ENCODE measurements around the gene SPATA2.
A peak's percentile ranks its signal among the peaks of the same experiment; 100 is the strongest.

SPATA2 gene

DNA sequence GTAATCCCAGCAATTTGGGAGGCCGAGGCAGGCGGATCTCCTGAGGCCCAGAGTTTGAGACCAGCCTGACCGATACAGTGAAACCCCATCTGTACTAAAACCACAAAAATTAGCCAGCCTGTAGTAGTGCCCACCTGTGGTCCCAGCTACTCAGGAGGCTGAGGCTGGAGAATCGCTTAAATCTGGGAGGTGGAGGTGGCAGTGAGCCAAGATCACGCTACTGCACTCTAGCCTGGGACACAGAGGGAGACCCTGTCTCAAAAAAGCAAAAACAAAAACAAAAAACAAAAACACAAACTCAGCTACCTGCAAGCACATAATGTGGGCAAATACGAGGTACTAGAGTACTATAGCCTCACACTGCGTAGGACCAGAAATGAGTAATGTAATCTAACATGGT lies 3.7 kb upstream of the SPATA2 start:
- TF ChIP-seq, protein P1, sequence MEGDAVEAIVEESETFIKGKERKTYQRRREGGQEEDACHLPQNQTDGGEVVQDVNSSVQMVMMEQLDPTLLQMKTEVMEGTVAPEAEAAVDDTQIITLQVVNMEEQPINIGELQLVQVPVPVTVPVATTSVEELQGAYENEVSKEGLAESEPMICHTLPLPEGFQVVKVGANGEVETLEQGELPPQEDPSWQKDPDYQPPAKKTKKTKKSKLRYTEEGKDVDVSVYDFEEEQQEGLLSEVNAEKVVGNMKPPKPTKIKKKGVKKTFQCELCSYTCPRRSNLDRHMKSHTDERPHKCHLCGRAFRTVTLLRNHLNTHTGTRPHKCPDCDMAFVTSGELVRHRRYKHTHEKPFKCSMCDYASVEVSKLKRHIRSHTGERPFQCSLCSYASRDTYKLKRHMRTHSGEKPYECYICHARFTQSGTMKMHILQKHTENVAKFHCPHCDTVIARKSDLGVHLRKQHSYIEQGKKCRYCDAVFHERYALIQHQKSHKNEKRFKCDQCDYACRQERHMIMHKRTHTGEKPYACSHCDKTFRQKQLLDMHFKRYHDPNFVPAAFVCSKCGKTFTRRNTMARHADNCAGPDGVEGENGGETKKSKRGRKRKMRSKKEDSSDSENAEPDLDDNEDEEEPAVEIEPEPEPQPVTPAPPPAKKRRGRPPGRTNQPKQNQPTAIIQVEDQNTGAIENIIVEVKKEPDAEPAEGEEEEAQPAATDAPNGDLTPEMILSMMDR (IDR thresholded peaks at IDR 0.05; ENCODE audit: borderline replicate concordance, control extremely low read depth, extremely low read depth, insufficient read depth, missing control alignments), result no peak
- in situ Hi-C loops (cut with MboI; ENCODE audit: low sequenced_read_pairs, unreplicated experiment), result no loop called here

DNA sequence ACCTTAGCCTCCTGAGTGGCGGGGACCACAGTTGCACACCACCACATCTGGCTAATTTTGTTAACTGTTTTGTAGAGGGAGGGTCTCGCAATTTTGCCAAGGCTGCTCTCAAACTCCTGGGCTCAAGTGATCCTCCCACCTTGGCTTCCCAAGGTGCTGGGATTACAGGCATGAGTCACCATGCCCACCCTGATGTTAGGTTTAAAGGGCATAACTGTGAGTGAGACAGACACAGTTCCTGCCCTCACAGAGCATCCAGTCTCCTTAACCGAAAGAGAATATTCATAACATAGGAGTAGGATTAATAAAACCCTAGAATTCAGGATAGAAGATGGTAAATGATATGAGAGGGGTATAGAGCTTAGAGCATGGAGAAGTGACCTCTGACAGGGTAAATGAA lies 3.1 kb upstream of the SPATA2 start:
- TF ChIP-seq, protein P1 (IDR thresholded peaks at IDR 0.05; ENCODE audit: borderline replicate concordance, control extremely low read depth, extremely low read depth, insufficient read depth, missing control alignments), result no peak
- in situ Hi-C loops (cut with MboI; ENCODE audit: low sequenced_read_pairs, unreplicated experiment), result no loop called here
- no peak for DNase-seq (ENCODE audit: low spot score)

More for the DNA sequence above, 3.7 kb upstream of the SPATA2 start:
- no peak for DNase-seq (ENCODE audit: low spot score)

DNA sequence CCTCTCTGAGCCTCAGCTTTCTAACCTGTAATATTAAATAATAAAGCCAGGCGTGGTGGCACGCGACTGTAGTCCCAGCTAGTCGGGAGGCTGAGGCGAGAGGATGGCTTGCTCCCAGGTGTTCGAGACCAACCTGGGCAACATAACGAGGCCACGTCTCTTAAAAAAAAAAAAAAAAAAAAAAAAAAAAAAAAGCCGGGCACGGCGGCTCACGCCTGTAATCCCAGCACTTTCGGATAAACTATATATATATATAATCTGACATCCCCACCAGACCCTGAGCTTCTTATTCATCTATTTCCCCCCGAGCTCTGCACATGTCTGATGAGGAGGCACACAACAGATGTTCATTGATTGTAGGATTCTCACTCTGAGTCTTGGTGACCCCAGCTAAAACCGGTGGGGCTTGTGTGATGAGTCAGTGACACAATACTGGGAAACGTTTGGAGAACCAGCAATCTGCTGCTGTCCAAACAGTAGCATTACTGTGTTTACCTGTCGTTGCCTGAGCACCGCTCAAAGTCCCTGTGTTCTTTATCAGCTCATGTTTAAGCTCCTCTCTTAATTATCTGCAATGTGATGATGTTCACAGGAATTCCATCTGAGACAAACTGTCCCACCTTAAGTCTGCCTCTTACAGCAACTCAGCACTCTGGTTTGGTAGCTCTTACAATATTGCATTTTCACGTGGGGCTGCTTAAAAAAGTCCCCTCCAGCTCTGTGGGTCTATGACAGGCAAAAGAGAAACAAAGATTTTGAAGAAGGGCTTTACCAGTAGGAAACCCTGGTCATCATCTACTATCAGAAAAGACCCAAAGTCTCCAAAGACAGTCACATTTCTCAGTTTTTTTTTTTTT lies 1.0 kb upstream of the SPATA2 start:
- in situ Hi-C loops (cut with MboI; ENCODE audit: low sequenced_read_pairs, unreplicated experiment), result no loop called here
- peak; percentile 69 for DNase-seq (ENCODE audit: low spot score)

DNA sequence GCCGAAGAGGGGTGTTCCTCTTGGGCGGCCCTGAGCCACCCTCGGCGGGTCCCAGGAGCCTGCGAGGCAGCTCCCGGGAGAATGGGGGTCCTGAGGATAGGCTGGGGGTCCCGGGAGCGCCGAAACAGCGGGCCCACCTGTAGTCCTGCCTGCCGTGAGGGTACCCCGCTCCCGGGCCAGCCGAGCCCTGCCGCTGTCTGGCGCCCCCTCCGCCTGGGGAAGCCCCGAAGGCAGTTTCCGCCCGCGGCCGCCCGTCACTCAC lies 280 bp downstream of the SPATA2 start:
- DNase-seq (ENCODE audit: low spot score), result no peak
- TF ChIP-seq, protein P1 (IDR thresholded peaks at IDR 0.05; ENCODE audit: borderline replicate concordance, control extremely low read depth, extremely low read depth, insufficient read depth, missing control alignments), result no peak
- in situ Hi-C loops (cut with MboI; ENCODE audit: low sequenced_read_pairs, unreplicated experiment), result no loop called here

More for the DNA sequence above, 1.0 kb upstream of the SPATA2 start:
- TF ChIP-seq, protein P1 (IDR thresholded peaks at IDR 0.05; ENCODE audit: borderline replicate concordance, control extremely low read depth, extremely low read depth, insufficient read depth, missing control alignments), result no peak

DNA sequence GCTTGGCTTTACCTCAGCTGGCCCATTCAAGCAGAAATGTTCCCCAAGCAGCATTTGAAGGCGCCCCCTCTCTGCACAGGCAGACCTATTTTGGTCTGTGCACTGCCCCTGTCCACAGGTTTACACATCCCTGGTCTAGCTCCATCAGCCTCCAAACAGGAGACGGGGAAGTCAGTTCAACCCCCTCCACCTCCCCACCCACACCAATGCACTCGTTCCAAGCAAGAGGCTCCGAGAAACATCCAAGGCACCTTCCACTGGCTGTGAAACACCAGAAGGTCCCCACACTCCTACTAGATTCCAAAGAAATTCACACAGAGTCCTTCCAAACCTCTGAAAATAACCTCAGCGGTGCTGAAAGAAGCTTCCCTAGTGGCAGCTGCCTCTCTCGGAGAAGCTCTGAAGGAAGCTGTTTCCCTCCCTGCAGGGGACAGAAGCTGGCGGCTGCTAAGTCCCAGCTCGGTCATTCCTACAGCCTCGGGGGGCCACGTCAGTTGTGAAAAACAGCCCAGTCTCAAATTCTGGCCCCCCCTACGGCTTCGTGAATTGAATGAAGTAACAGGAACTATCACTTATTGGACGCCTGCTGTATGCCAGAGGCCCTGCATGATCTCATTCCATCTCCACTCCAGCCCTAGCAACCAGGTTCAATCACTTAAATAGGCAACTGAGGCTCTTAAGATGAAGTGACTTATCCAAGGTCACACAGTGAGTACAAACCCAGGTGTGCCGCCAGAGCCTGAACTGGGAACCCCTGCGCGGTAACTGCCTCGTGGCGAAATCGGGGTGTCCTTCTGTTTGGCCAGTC lies 815 bp downstream of the SPATA2 start:
- in situ Hi-C loops (cut with MboI; ENCODE audit: low sequenced_read_pairs, unreplicated experiment), result no loop called here
- TF ChIP-seq, protein P1 (IDR thresholded peaks at IDR 0.05; ENCODE audit: borderline replicate concordance, control extremely low read depth, extremely low read depth, insufficient read depth, missing control alignments), result no peak
- peak; percentile 36 for DNase-seq (ENCODE audit: low spot score)

DNA sequence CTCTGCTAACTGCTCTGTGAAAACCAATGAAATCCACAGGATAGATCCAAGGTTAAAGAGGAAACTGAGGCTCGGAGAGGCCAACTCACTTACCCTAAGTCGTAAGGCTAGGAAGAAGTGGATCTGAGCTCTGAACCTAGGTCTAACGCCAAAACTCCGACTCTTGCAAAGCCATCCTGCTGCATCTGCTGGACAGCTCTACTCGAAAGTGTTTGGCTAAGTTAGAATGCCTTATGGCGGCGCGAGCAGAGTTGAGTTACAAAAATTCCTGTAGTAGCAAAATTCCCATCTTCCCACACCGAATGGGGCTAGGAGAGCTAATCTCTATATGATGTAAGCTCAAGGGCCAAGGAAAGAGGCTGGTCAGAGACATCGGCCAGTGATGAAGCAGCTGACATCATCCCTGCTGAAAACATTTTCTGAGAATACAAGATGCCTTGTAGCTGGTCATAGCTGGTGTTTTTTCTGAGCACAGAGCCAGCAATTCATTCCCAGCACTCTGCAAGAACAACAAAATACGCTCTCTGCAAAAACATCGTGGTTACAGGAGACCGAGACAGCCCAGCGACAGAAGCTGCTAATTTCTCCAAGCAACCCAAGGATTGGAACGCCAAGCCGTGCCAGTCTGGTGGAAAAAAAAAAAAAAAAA lies 1.8 kb downstream of the SPATA2 start:
- DNase-seq (ENCODE audit: low spot score), result no peak
- TF ChIP-seq, protein P1 (IDR thresholded peaks at IDR 0.05; ENCODE audit: borderline replicate concordance, control extremely low read depth, extremely low read depth, insufficient read depth, missing control alignments), result no peak
- in situ Hi-C loops (cut with MboI; ENCODE audit: low sequenced_read_pairs, unreplicated experiment), result no loop called here
